Stimulated activated CD4-positive, alpha-beta T cell treated with anti-CD3 and anti-CD28 coated beads, Interleukin-2, amount 100 ng/mL, for 24 hours (primary cell): Measurements from ENCODE around the gene HSPA9.

Source experiments
- DNase-seq, 2 donors: peaks; one replicate each; pipeline ENCODE4 v3.0.0-alpha.2; 2020

Gene HSPA9

DNA sequence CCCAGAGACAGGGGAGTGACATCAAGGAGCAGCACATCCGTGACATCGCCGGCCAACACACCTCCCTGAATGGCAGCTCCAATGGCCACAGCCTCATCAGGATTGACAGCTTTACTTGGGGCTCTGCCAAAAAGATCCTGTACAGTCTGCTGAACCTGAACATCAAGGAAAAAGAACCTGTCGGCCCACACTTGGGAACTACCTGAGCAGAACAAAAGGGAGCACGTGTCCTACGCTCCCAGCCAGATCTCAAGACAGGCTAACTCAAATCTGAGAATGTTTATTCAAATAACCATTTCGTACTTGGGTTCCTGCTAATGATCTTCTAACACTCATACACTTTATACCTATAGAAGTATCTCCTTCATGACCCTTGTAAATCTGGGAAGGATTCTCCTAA lies 15.3 kb downstream of the HSPA9 start:
- DNase-seq = no peak

GRCh38 chr5:138557677-138558076 lies 17.5 kb downstream of the HSPA9 start:
- no peak for DNase-seq

DNA sequence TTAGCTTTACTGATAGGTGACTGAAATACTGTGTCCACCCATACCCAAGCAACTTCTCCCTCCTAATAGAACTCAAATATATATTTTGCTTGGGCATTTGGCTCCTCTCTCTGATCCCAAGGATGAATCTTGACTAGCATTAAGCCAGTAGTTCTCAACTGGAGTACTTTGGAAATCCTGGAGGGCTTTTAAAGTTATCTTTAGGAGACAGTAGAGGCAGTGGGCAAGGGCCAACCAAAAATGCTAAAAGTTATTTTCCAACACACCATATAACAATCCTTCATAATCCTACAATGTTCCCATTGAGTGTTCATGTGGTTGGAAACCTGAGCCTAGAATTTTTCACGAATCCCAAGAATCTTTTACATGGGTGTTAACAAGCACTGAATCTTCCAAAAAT lies 21.1 kb downstream of the HSPA9 start:
- DNase-seq = no peak

- no peak for DNase-seq
These were observed 21.6 kb downstream of the HSPA9 start for GRCh38 chr5:138553437-138554095.

GRCh38 chr5:138552657-138553056 lies 22.5 kb downstream of the HSPA9 start:
- no peak for DNase-seq

DNA sequence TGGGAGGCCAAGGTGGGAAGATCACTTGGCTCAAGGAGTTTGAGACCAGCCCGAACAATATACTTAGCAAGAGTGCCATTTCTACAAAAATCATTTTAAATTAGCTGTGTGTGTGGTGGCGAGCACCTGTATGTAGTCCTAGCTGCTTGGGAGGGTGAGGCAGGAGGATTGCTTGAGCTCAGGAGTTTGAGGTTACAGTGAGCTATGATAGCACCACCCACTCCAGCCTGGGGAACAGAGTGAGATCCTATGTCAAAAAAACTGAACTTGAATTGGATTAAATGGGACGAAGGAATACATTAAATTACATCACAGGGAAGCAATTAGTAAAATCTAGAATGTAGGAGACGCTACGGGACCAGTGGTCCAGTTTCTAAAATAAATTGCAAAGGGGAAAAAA lies 25.8 kb downstream of the HSPA9 start:
- no peak for DNase-seq

GRCh38 chr5:138545919-138546562 lies 29.2 kb downstream of the HSPA9 start:
- no peak for DNase-seq

DNA sequence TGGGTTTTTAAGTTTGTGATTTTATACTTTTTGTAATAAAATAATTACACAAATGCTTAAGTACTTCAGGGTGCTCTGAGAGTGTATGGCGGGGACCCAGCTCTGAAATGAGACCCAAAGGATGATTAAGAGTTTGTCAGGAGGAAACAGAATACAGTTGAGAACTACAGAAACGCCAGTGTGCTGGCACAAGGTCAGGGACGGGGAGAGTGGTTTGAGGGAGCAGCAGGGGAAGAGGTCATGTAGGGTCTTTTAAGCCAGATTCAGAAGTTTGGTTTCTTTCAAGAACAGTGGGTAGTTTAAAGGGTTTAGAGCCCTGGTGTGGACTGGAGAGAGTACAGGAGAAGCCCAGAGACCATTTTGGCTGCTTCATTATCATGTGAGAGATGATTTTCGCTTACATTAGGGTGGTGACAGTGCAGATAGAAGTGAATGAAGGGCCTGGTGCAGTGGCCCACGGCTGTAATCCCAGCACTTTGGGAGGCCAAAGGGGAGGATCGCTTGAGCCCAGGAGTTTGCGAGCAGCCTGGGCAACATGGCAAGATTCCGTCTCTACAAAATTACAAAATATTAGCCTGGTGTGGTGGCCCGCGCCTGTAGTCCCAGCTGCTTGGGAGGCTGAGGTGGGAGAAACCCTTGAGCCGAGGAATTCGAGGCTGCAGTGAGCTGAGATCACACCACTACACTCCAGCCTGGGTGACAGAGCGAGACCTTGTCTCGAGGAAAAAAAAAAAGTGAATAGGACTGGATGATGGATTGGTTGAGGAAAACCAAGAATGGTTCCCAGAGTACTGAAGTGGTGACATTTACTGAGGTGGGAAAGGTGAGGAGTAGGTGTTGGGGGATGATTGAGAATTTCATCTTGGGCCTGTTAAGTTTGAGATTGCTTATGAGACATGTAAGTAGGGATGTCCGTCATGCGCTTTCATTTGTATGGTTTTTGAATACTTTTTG lies 30.7 kb downstream of the HSPA9 start:
- peak in 1 of 2 donors; percentile 31 for DNase-seq

DNA sequence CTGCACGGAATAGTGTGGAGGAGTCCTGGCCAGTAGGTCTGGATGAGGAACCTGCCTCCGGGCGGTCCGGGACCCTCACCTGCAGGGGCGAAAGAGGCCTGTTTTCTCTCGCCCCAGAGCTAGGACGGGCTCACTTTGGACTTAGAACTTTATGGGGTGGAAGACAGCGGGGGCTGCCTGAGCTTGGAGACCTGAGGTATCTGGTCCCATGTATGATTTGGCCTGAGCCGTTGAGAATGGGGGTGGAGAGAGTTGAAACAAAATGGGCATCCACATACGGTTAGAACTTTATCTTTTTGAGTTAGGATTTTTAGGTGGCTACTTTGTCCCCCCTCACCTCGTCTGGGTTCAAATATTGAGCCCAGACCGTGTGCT lies 31.5 kb downstream of the HSPA9 start:
- no peak for DNase-seq

DNA sequence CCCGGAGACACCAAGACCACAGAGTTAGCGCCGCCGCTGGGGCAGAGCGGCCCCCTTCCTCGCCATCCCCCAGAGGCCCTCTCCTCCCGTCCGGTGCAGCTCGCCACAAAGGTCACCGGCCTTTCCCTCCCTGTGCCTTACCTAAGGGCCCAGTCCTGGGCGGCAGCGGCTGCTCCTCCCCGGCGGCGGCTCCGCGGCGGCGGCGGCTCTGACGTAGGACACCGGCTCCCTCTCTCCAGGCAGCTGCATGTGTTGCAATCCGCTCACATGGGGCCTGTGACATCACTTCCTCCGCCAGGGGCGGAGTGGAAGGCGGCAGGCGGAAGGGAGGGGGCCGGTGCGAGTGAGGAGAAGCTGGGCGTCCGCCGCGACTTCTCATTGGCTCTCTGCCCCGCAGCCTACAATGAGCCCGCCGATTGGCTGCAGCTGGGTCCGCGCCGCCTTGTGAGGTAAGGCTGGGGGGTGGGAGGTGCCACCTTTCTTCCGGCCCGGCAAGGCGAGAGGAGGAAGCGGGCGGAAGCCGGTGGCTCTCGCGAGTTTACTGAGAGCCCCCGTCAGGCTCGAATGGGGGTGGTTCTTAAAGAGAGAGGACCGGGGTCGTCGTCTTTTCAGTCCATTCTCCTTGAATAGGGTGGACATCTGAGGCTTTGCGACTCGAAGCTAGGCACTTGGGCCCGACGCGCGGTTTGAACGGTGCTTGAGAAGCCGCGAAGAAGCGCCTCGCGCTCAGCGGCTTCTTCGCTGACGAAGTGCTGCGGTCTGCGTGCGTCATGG lies 32.1 kb downstream of the HSPA9 start, which contains the start of gene ETF1:
Gene ETF1, minus strand, starts transcription at position 281 of the 774 bp plus-strand sequence. CDS start 318 bp downstream, outside the sequence.
- peak; percentile 99 to 100 for DNase-seq

DNA sequence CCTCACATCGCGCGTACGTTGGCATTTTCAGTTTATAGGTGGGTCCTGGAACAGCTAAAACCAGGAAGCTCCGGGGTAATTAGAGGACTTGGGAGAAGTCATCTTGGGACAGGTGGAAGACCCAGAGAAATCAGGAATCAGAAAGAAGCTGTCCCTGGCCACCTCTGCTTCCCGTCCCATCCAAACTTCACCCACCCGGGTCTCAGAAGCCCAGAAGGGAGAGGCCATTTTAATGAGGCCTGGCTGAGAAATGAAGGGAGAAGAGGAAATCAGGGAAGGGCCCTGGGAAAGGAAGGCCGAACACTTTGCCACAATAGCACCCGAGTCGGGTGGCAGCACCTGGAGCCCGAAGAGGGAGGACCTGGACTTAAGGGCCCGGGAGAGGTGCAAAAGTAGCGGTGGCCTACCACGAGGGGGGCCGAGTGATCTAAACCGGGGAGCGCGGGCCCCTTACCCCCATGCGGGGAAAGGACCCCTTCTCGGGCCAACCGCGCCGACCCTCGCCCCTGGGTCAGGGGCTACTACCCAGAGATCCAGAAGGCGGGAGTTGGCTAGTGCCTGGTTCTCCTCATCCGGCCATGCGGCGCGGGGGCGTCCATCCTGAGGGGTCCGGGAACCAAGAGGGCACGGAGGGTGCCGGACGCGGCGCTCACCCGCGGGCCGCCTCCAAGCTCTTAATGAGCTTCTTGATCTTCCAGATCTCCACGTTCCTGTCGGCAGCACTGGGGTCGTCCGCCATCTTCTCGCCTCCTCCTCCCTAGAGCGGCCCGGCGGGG lies 32.8 kb downstream of the HSPA9 start:
- no peak for DNase-seq

- no peak for DNase-seq
These were observed 33.6 kb downstream of the HSPA9 start for GRCh38 chr5:138541511-138542179.

DNA sequence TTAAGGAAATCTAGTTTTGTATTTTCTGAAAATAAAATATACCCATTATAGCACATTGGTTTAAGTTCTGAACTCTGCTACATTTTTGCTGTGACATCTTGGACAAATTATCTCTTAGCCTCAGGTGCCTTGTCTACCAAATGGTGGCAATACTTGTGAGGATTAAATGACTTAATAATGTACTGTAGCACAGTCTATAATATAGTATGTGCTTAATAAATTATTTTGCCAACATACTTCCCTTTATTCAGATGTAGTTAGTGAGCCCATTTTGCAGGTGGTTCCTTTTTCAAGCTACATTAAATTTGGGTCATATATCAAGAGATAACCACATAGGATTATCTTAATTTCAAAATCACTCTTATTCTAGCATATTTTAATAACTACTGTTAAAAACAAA lies 35.4 kb downstream of the HSPA9 start:
- no peak for DNase-seq

DNA sequence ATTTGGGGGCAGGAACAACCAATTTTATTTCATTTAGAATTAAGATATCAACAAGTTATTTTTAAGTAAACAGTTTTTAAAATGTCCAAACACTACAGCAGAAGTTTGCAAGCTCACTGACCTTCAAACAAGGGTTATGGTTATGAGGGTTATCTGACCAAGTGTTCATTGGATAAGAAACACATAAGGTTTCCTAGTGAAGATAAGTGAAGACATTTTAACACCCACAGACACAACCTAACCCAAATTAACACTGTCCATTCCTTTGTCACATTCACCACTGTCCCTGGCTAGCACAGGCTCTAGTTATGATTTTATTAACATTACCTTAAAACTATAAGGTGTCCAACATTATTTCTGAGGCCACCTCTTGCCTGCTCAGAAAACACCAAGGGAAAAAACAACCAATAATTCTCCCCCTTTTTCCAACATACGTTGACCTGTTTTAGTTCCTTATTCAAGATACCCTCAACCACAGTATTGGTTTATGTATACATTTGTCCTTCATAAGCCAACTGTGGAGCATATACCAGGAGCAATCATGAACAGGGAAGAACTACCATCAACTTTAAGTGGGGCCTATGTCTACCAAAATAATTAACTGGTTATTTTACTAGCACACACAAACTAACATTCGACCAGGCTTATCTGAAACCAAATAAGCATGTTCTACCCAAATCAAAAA lies 36.1 kb downstream of the HSPA9 start:
- DNase-seq = no peak

GRCh38 chr5:138536665-138537315 lies 38.4 kb downstream of the HSPA9 start:
- DNase-seq = no peak

- DNase-seq = no peak
These were observed 39.0 kb downstream of the HSPA9 start for GRCh38 chr5:138536215-138536614.

DNA sequence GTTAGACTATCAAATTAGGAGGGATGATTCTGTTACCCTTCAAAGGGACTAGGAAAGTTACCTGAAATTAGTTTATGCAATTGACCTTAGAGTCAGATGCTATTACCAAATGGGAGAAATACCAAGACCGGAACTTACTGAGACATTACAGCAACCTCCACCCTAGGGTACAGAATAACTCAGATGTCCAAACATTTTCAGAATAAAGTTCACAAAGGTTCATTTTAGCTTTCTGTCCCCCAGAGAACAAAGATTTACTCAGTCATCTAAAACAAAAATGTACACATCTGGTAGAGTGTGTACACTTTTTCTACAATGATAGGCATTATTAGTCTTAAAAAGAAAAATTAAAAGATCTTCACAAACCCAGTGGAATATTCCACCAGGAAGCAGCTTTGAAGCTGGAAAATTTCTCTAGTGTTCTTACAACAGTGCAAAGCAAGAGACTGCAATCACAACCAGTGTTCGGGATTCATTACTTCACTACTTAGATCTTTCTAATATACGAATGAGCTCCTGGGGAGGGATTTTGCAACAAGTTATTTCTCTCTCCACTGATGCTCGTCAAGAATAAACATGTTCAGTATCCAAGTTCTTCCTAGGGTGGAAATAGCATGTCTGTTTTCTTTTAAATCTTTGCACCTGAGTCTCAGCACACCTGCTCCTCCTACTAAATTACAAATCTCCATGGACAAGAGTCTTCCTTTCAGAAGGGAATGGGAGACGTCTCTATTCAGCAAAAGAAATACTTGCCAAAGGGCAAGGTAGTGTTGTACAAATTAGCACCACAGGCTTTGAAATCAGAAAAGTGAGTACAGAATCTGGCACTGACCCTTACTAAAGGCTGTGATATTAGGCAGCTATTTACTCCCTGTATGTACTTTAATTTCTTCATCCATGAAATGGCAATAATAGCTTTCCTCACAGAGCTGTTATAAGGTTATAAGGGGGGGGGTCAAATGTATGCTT lies 40.9 kb downstream of the HSPA9 start:
- DNase-seq = no peak

DNA sequence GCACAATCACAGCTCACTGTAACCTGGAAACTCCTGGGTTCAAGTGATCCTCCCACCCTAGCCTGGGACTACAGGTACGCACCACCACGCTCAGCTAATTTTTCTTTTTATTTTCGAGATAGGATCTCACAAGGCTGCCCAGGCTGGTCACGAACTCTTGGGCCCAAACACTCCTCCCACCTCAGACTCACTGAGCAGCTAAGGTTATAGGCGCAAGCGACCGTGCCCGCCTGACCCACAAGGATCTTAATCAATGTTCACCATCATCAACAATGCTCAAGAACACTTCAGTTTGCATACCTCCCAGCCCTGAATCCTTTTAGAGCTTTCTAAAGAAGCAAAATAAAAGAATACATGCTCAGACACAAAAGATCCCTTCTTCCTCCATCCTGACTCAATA lies 45.4 kb downstream of the HSPA9 start:
- DNase-seq = no peak
